SIG-M5 treated with dmso at 0.1 percent for 504 hours (cell line): ENCODE data around the gene LRRC32.

Experiments used
- DNase-seq: peaks from one replicate; lab custom pipeline; 2025; ENCODE audit not compliant: unreplicated experiment; lab: John Stamatoyannopoulos, UW

LRRC32 gene

DNA sequence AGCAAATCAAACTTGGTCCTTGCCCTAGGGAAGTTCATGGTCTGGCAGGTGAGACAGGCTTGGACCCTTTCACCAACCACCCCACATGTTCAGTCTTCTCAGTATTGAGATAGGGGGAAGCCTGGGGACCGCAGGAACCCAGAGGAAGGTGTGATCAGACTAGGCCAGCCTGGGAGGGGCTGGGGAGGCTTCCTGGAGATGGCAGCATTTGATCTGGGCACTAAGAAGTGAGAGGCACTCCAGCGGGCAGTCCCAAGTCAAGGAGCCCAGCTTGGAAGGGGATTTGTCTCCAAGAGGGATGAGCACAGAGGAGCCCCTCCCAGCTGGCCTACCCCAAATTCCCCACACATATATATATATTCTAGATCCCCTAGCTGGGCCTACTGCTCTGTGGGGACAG, 5.4 kb downstream of the LRRC32 start:
- DNase-seq = no peak

- no peak for DNase-seq
Observed at GRCh38 chr11:76664578-76665061, 5.9 kb downstream of the LRRC32 start.

GRCh38 chr11:76663912-76664440, 6.6 kb downstream of the LRRC32 start:
- DNase-seq = no peak

- DNase-seq = no peak
Observed at GRCh38 chr11:76663486-76663810, 7.1 kb downstream of the LRRC32 start.

GRCh38 chr11:76662656-76663485, 7.7 kb downstream of the LRRC32 start:
- DNase-seq = no peak

GRCh38 chr11:76661834-76662434, 8.6 kb downstream of the LRRC32 start:
- DNase-seq = no peak

DNA sequence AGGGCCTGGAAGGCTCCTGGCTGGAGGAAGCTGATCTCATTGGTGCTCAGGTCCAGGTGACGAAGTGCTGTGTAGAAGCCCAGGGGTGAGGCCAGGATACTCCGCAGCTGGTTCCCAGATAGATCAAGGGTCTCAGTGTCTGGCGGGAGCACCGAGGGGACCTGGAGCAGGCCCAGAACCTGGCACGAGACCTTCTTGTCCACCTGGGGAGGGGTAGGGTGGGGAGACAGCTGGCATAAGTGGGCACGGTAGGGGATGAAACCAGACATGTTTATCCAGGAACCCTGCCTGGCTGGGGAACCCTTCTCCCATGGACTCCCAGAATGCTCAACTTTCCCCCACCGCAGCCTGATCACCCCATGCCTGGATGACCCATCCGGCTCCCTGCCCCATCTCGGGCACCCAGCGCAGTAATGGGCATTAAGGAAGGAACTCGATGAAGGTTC, 9.2 kb downstream of the LRRC32 start:
- DNase-seq = no peak

- no peak for DNase-seq
Observed at GRCh38 chr11:76660533-76661305, 9.8 kb downstream of the LRRC32 start.

DNA sequence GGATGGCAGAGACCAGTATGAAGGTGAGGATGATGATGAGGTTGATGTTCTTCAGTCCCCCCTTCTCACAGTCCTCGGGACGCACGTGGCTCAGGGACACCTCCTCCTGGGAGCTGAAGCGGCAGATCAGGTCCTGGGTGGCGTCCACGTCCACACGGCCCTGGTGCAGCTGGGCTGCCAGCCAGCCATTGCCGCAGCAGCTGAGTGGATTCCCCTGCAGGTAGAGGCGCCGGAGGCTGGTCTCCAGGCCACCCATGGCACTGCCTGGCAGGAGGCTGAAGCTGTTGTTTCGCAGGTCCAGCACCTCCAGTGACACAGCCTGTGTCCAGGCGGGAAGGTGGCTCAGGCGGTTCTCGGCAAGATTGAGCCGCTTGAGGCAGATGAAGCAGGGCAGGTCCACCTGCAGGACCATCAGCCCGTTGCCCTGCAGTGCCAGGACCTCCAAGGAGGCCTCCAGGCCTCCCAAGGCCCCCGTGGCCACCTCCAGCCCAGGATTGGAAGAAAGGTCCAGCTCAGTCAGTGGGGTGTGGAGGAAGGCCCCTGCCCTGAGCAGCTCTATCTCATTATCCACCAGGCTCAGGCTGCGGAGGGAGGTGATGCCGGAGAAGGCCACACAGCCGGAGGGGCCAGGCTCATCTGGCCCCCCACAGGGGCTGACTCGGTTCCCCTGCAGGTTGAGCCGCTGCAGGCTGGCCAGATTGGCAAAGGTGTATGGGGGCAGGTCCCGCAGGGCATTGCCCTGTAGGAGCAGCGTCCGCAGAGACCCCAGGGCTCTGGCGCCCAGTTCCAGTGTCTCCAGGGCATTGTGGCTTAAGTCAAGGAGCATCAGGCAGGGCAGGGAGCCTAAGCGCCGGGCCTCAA, 10.6 kb downstream of the LRRC32 start:
- DNase-seq = no peak

GRCh38 chr11:76658651-76659650, 11.6 kb downstream of the LRRC32 start:
- no peak for DNase-seq

DNA sequence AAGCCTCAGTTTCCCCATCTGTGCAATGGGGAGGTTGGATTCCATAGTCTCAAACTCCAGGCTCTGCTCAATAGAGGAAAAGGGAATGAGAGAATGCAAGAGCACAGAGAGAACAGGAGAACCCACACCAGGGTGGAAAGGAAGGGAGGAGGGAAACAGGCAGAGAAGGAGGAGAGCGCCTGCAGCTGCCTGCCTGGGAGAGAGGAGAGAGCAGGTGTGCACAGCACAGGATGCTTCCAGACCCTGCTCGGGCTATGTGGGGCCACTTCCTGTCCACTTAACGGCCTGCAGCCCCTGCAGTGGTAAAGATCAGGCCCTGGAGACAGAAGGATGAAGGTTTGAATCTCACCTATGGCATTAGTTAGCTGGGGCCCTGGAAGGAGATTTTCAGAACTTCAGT, 12.3 kb downstream of the LRRC32 start:
- DNase-seq = no peak

GRCh38 chr11:76657187-76658170, 13.1 kb downstream of the LRRC32 start:
- DNase-seq = no peak

DNA sequence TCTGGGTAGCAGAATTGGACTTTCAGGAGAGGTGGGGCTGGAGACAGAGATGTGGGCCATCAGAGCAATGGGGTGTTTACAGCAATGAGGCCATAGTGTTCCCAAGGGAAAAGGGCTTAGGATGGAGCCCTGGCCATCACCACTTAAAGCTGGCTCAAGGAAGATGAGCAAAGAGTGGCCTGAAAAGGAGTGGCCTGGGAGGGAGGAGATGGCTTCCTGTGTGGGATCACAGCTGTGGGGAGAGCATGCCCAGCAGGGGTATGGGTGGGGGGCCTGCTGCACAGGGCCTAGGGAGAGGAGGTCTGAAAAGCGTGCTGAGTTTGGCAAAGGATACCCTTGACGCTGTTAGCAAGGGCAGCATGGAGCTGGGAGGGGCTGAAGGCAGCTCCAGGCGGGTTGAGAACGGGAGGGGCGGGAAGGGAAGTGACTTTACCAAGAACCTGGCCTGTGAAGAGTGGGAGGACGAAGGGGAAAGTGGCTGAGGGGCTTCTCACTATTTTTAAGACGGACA, 13.9 kb downstream of the LRRC32 start:
- no peak for DNase-seq

- no peak for DNase-seq
Observed at GRCh38 chr11:76656050-76656531, 14.5 kb downstream of the LRRC32 start.

DNA sequence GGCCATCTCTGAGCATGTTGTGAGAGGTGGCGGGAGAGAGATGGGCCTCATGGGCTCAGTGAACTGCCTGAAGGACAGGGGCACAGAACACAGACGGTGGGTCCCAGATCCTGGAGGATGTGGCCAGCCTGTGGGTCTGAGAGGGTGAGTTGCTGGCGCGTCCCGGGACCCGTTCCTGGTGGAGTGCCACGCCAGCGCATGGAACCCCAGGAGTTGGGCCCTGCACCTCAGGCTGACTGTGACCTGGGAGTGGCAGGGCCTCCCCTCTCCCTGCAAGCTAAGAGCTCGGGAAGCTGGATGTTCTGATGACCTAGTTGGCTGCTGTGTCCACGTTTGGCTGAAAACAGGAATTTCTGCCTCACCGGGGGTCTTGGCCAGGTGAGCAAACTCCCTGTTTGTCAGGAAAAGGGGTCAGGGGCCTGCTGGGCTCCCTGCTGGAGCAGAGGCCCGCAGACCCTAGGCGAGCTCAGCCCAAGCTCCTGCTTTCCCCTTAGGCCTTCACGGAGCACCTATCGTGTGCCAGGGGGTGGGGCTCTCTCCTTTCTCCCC, 15.0 kb downstream of the LRRC32 start:
- DNase-seq = no peak

GRCh38 chr11:76654980-76655379, 15.6 kb downstream of the LRRC32 start:
- DNase-seq = no peak

DNA sequence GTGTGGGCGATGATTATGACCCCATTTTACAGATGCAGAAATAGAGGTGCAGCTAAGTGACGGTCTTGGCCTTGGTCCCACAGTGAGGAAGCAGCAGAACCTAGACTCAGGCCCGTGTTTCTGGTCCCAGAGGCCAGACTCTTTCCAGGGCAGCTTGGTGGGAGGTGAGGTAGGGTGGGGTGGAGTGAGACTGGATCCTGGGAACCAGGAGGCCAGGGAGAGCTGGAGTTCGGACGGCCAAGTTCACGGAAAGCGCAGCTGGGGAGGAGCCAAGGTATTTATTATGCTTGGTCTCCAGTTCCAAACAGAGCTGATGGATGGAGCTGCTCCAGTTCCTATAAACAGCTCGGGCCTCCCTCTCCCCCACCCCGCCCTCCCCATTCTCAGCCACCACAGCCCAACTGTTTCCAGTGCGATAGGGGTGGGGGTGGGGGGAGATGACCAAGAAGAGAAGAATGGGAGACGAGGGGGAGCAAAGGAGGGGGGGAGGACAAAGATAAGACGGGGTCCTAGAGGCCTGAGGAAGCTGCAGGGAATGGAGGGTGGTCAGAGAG, 16.2 kb downstream of the LRRC32 start:
- no peak for DNase-seq
